HG03066 (cell line): ENCODE data around the gene SPRR4.

ENCODE experiments used
- ATAC-seq: cut with Tn5 transposase; IDR thresholded peaks from one replicate; pipeline ENCODE4 v1.9.1; 2021; ENCODE audit warnings: low read depth; ENCODE audit not compliant: unreplicated experiment

SPRR4 gene

DNA sequence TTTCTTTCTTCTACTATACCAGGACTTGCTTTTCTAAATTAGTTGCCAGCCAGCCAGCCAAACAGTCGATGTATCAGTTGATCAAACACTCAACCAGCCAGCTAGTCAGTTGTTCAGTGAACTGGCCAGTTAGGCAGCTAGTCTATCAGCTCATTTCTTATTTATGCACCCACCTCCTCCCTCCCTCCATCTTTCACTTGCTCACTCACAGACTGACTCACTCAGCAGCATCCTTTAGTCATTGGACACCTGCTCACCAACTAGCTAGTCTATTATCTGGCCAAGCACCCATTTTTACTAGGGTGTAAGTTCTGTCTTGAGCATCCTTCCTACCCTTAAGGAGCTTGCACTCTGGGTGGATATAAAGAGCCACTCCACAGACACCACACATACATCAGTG, 5.9 kb upstream of the SPRR4 start:
- ATAC-seq = no peak

DNA sequence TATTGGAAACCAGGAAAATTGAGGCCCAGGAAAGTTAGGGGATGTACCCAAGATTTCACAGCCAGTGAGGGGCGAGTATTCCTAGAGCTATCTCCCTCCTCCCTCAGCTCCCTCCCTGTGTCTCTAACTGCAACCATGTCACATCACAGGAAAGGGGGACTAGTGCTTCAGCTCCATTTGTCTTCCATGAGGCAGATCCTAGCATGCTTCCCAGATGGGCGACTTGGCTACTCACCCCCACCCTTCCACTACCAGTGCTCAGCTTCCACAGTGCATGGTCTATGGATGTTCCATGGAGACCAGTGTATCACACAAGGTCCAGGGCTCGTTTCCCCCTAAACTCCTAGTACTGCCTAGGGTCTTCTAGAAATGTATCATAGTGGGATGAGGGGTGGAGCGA, 4.6 kb upstream of the SPRR4 start:
- no peak for ATAC-seq

GRCh38 chr1:152967201-152967600, 3.2 kb upstream of the SPRR4 start:
- ATAC-seq = no peak

DNA sequence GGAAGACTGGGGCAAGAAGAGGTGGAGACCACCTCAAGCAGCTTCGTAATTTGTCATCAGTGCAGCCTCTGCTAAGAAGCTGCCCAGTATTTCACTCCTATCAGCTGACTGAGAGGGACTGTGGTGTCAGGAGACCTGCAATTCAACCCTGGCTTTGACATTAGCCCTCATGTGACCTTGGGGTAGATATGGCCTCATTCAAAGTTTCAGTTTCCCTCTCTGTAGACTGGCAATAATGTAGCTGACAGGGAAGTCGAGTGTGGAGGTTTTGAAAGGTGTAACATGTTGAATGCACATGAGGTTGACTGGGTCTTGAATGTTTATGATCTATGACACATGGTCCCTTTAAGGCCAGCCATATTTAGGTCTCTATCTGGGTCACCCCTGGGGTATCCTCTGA, 2.2 kb upstream of the SPRR4 start:
- ATAC-seq = peak; percentile 91

DNA sequence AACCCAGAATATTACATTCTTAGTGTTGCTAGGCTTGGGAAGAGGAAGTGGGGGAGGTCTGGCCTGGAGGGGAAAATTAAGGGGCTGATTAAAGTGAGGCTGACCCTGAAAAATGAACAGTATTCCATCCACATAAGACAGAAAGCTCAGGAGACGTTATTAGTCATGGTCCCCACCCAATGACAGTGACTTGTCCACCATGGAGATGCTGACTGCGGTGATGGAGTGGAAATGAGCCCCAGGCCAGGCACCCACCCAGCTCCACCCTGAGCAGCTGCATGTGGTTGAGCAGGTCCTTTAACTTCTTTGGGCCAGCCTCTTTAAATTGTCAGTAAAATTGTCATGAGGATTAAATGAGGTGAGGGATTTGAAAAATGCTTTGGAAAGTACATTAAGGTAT, 1.4 kb upstream of the SPRR4 start:
- no peak for ATAC-seq

DNA sequence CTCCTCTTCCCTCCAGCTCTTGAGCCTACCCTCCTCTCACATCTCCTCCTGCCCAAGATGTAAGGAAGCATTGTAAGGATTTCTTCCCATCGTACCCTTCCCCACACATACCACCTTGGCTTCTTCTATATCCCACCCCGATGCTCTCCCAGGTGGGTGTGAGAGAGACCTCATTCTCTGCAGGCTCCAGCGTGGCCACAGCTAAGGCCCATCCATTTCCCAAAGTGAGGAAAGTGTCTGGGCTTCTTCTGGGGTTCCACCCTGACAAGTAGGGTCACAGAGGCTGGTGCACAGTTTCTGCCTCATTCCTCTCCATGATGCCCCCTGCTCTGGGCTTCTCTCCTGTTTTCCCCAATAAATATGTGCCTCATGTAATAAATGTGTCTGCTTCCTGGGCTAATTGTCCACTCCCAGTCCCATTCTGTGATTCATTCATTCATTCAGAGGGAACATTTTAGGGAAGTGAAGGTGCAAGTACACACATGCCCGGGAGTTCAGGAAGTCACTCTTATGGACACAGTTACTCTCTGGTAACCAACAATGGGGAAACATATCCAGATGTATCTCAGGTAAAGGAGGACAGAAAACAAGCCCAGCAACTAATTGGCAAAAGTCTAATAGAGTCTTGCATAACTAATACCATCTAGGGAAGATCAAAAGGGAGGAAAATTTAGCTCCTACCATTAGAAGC, 1.9 kb downstream of the SPRR4 start:
- ATAC-seq = no peak

GRCh38 chr1:152976688-152977087, 6.2 kb downstream of the SPRR4 start:
- ATAC-seq = no peak

GRCh38 chr1:152977614-152978013, 7.2 kb downstream of the SPRR4 start:
- no peak for ATAC-seq

- ATAC-seq = no peak
Observed at GRCh38 chr1:152980676-152981075, 10.2 kb downstream of the SPRR4 start.

GRCh38 chr1:152981146-152981871, 10.9 kb downstream of the SPRR4 start:
- ATAC-seq = no peak

- ATAC-seq = no peak
Observed at GRCh38 chr1:152982076-152982475, 11.6 kb downstream of the SPRR4 start.

GRCh38 chr1:152983234-152983633, 12.8 kb downstream of the SPRR4 start:
- ATAC-seq = no peak

GRCh38 chr1:152983743-152984142, 13.3 kb downstream of the SPRR4 start, which contains the start of gene SPRR1A:
Gene SPRR1A, plus strand, starts transcription at chr1:152984081. Its CDS starts 1,150 bp downstream, at chr1:152985231.
- no peak for ATAC-seq

DNA sequence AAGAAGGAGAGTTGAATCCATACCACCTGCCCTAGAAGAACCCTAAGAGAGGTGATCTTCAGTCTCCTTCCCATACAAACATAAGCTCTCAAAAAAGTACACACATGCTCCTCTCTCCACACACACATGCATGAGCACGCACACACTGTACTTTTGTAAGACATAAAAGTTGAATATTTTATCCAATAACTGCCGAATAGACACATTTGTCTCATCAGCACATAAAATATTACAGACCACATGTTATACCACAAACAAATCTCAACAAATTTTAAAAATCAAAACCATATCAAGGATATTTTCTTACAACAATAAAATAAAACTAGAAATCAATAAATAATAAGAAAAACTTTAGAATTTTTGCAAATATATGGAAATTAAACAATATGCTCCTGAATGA, 16.1 kb downstream of the SPRR4 start:
- no peak for ATAC-seq

- no peak for ATAC-seq
Observed at GRCh38 chr1:152993186-152993585, 22.7 kb downstream of the SPRR4 start.

DNA sequence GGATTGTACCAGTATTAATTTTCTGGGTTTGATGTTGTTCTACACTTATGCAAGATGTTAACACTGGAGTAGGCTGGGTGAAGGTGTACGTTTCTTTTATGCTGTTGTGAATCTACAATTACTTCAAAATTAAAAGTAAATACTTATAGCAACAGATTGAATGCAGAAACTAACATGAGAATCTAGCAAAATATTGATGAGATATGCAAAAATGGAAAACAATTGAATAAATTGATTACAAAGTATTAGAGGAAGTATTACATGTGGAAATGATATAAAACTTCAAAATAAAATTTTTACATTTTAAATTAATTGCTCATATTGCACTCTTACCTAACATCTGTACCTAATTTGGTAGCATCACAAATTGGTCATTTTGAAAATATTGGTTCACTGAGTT, 25.4 kb downstream of the SPRR4 start:
- ATAC-seq = no peak

DNA sequence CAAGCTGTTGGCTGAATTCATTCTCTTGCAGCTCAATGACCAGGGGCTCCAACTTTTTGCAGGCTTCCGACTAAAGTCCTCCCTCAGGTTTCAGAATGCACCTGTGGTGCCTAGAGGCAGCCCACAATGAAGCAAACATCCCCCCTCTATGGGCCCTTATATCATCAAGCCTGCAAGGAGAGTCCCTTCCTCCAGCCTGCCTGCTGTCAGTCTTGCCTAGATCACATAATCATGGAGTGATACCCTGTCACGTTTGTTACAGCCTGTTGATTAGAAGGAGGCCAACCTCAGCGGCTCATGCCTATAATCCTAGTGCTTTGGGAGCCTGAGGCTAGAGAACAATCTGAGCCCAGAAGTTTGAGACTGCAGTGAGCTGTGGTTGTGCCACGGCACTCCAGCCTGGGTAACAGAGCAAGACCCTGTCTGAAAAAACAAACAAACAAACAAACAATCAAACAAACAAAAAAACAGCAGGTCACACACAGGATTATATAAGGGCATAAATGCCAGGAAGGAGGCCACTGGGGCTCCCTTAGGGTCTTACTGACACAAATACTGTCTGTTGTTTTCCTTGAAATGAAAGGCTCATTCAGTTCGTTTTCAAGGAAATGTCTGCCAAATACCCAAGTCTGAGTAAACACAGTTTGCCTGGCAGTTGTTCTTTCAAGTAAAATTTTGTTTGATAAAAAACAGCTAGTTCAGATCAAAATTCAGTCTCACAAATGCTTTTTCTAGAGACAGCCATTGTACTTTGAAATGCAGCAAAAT, 26.4 kb downstream of the SPRR4 start:
- ATAC-seq = no peak

- ATAC-seq = no peak
Observed at GRCh38 chr1:152997901-152998300, 27.5 kb downstream of the SPRR4 start.

GRCh38 chr1:152998476-152998875, 28.0 kb downstream of the SPRR4 start:
- no peak for ATAC-seq

DNA sequence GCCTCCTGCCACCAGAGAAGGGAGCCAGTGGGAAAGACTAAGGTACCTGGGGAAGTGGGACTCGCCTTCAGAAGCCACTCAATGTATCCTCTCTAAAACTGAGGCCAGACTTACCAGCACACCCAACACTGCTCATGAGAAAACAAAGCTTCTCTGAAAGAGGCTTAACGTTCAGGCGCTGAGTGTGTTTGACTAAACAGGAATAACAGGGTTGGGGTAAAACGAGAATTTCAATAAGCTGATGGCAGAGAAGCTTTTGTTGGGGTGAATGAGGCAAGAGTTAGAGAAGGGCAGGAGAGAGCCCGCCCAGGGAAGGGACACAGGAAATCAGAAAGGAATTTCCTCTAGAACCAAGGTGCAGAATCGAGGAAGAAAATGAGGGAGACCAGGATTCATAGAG, 29.4 kb downstream of the SPRR4 start:
- ATAC-seq = no peak

DNA sequence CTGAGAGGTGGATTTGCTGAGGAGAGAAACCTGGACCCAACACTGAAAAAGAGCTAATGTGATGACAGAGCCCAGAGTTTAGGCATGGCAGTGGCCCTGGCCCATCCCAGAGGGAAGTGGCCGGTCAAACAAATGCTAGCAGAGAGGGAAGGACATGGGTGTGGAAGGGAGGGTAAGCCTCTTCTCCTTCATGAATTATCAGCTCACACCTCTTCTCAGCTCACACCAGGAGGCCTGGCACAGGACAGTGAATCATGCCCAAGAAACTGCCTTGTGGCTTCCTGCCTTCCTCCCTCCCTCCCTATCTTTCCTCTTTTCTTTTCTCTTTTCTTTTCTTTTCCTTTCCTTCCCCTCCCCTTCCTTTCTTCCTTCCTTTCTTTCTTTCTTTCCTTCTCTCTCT, 29.8 kb downstream of the SPRR4 start:
- no peak for ATAC-seq
